Right ventricle myocardium inferior (tissue), 1 donor: ENCODE results near the gene GPSM1. TPM values are rescaled to one million over a fixed set of nuclear protein-coding genes. Genes with fewer than 3 reads are reported as not detected.
A peak's percentile ranks its signal among the peaks of the same experiment; 100 is the strongest.

ENCODE experiments used
- ATAC-seq: fragments of 200-7000 bp; cut with Tn5 transposase; one replicate; pipeline ENCODE4 v1.9.1; 2020; ENCODE audit warnings: mild to moderate bottlenecking, moderate library complexity
- DNase-seq: peaks from one replicate; pipeline ENCODE4 v3.0.0; 2021; ENCODE audit errors: missing footprints
- intact Hi-C: fragments of 100-400 bp; cut with DNase I; formaldehyde crosslinking; loops from one replicate; pipeline ENCODE4 v1.11.0; 2022
- total RNA-seq: library from RNA; stranded (reverse); fragmentation: NEBNext Ultra II Directional; extraction: Animal tissue kit (Norgen Biotek cat#: 25700); gene quantifications from one replicate; pipeline ENCODE4 v1.2.1, GENCODE V29; 2021
- donor health status: DM: no; HTN: yes; CAD: no; lungs with severe emphysema.

GPSM1 gene
- total RNA-seq, 1 donor from 2014 or later, result 48.6 TPM

- ATAC-seq, result no peak
- DNase-seq, result no peak
- intact Hi-C loops, result no loop called here
Observed at GRCh38 chr9:136337416-136338395, 10.4 kb downstream of the GPSM1 start.

- intact Hi-C loops, result no loop called here
- ATAC-seq, result no peak
- DNase-seq, result no peak
Observed at GRCh38 chr9:136338511-136338910, 11.2 kb downstream of the GPSM1 start.

DNA sequence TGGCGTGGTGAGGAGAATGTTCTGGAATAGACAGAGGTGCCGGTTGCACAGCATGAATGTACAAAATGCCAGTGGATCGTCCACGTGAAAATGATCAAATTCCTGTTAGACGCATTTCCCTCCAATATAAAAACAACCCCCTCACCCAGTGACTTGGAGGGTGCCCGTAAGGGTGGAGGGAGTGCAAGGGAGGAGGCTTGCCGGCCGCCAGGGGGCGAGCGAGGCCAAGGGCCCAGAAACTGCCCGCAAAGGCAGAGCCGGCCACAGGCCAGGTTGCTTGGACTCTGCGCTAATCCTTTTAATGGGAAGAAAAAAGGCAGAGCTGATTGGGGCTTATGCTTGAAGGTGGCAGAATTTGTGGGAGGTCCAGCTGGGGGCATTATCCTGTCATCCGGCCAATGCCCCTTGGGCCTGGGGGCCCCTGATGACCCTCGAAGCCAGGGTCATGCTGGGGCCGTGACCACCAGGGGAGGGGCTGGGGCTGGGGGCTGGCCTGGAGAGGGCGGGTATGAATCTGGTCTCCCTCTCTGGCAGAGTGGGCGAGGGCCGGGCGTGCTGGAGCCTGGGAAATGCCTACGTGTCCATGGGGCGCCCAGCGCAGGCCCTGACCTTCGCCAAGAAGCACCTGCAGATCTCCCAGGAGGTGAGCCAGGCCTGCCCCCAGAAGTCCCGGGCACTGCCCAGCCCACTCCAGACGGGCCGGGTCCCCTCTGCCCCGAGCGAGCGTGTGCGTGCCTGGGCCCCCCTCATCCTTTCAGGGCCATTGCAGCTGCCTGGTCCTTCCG is 12.0 kb downstream of the GPSM1 start:
- ATAC-seq, result no peak
- intact Hi-C loops, result loop anchor here (1.0 kb wide), 2 partner anchors 24 to 61 kb away; partner anchors contain the start of genes DNLZ and SNAPC4
- DNase-seq, result peak; percentile 90

DNA sequence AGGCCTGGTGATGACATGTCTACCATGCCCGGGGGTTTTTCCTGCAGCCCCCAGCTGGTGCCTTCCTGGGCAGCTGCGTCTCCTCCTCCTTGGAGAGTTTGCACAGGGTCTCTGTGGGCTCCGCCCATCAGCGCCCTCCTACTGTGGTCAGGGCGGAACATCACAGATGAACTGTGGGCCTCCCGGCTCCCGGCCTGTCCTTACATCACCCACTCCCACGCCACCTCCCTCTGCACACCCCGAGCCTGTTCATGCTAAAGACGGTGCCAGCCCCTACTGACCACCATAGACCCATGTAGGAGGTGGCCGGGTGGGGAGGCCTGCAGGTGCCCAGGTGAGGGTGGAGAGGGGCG is 12.6 kb downstream of the GPSM1 start:
- intact Hi-C loops, result loop anchor here (1.0 kb wide), 2 partner anchors 23 to 60 kb away; partner anchors contain the start of genes DNLZ and SNAPC4
- ATAC-seq, result no peak
- DNase-seq, result no peak

DNA sequence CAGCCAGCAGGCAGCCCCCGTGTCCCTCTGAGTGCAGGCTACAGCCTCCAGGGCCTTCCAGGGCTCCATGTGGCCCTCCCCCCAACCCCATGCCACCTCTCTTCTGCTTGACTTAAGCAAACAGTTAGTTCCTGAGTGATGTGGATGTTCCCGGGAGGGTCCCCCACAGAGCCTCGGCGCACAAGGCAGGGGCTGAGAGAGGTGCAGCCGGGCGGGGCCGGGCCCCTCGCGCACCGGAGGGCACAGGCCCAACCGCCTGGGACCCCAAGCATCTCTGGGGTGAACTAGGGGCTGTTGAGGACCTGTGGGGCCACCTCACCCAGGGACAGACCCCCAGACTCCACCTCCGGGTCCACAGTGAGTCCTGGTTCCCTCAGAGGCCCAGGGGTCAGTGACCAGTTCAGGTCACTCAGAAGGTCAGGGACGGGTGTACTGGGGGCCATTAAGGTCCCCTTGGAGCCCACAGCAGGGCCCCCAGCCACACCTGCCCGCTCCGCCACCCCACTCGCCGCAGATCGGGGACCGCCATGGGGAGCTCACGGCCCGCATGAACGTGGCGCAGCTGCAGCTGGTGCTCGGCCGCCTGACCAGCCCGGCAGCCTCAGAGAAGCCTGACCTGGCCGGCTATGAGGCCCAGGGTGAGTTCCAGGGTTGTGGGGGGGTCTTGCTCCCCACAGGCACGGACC is 13.2 kb downstream of the GPSM1 start:
- intact Hi-C loops, result no loop called here
- no peak for DNase-seq
- no peak for ATAC-seq

GRCh38 chr9:136341042-136341655 is 13.8 kb downstream of the GPSM1 start:
- ATAC-seq (peak; percentile 30), DNase-seq (no peak)
- intact Hi-C loops, result no loop called here

DNA sequence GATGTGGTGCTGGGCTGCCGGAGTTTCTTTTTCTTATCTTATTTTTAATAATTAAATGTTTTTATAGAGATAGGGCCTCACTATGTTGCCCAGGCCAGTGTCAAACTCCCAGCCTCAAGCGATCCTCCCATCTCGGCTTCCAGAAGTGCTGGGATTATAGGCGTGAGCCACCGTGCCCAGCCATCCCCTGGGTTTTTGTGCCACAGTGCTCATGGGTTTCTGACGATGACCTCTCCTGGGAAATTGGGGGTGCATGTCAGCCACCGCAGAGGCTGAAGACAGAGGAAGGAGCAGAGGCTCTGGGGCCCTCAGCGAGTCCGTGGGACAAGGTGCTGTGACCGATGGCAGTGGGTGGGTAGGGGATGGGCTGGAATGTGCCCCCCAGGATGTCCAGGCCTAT is 14.4 kb downstream of the GPSM1 start:
- intact Hi-C loops, result no loop called here
- DNase-seq (no peak), ATAC-seq (no peak)

DNA sequence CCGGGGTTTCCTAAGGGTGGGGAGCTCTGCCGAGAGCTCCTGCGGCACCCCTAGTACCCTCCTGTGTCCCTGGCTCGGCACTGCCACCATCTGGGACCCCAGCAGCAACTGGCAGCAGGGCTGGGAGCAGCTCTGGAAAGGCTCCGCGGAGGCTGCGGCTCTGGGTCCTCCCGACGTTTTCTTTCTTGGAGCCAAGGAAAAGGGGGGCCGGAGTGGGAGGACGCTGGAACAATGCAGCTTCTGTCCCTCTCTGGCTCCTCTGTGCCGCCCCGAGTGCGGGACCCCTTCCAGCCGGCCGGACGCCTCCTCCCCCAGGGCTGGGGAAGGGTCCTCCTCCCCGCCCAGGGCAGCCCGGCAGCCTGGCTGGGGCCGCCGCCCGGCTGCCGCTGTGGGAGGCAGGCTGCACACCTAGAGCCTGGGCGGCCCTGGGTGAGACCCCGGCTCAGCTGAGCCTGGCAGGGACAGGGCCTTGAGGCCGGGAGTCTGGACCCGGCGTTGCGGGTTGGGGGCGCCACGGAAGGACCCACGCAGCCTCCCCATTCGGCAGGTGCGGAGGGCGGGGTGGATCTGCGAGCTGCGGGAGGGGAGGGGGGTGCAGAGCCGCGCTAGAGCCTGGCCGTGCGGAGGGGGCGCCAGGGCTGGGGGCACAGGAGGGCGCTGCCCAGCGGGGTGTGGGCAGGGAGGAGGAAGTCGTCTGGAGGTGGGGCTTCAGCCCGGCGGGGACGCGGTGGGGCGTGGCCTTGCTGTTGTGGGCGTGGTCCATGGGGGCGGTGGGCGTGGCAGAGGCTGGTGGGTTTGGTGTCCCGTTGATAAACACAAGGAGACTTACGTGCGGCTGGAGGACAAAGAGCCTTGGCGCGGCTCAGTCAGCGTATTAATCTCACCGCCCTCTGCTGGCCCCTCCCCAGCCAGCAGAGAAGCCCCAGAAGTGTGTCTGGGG is 15.1 kb downstream of the GPSM1 start:
- intact Hi-C loops, result loop anchor here (1.0 kb wide), 1 partner anchor 21 kb away; the partner anchor contains the start of gene DNLZ
- peak; percentile 72 for ATAC-seq
- DNase-seq, result peak; percentile 93

- DNase-seq (no peak), ATAC-seq (peak; percentile 64)
- intact Hi-C loops, result loop anchor here (1.0 kb wide), 1 partner anchor 20 kb away; the partner anchor contains the start of gene DNLZ
Observed at GRCh38 chr9:136343121-136343883, 16.0 kb downstream of the GPSM1 start.

DNA sequence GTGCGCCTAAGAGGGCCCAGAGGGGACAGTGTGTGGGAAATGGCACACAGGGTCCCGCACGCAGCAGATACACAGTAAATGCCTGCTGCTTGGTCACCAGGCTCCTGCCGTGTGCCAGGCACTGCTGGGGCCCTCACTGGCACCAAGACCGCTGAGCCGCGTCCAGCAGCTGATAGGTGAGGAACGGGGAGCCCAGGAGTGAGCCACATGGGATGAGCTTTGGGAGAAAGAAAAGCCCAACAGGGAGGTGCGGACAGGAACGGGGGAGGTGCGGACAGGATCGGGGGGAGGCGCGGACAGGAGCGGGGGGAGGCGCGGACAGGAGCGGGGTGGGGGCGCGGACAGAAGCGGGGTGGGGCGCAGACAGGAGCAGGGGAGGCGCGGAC is 16.5 kb downstream of the GPSM1 start:
- DNase-seq (no peak), ATAC-seq (no peak)
- intact Hi-C loops, result loop anchor here (1.0 kb wide), 1 partner anchor 19 kb away; the partner anchor contains the start of gene DNLZ

DNA sequence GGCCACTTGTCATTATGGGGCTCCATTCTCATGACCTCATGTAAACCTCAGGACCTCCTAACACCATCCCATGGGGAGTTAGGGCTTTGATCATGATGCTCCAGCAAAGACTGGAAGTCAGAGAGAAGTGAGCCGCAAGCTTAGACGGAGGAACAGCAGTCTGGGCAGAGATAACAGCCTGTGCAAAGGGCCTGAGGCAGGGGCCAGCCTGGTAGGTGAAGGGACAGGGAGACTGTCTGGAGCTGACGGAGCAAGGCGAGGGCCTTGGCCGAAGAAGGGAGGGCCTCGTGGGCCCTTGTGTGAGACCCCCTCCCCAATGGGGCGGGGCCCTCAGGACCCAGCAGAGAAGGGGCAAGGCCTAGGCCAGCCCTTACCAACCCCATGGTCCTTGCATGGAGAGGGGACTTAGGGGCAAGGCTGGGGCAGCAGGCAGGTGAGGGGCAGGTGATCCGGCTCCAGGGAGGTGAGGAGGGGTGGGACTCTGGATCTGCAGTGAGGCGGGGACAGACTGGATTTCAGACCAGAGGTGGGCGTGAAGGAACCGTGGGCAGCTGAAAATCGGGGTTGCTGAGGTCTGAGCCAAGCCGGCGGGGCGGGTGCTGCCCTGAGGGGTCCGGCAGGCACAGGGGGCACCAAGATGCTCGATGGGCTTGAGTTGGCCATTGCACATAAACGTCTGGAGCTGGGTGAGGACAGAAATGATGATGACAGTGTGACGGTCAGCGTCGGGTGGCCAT is 17.4 kb downstream of the GPSM1 start:
- ATAC-seq (no peak), DNase-seq (no peak)
- intact Hi-C loops, result no loop called here

GRCh38 chr9:136345281-136346156 is 18.2 kb downstream of the GPSM1 start:
- DNase-seq (peak; percentile 87), ATAC-seq (peak; percentile 49)
- intact Hi-C loops, result no loop called here

GRCh38 chr9:136346157-136346481 is 18.8 kb downstream of the GPSM1 start:
- intact Hi-C loops, result no loop called here
- no peak for ATAC-seq
- no peak for DNase-seq

- intact Hi-C loops, result no loop called here
- DNase-seq, result no peak
- ATAC-seq, result no peak
Observed at GRCh38 chr9:136346927-136347465, 19.7 kb downstream of the GPSM1 start.
